GM19372 (cell line): Measurements from ENCODE around the gene NPLOC4.

ENCODE experiments used
- ATAC-seq: cut with Tn5 transposase; IDR thresholded peaks from one replicate; pipeline ENCODE4 v1.9.1; 2021; ENCODE audit warnings: mild to moderate bottlenecking, low read depth, moderate library complexity; ENCODE audit not compliant: unreplicated experiment

NPLOC4 gene

DNA sequence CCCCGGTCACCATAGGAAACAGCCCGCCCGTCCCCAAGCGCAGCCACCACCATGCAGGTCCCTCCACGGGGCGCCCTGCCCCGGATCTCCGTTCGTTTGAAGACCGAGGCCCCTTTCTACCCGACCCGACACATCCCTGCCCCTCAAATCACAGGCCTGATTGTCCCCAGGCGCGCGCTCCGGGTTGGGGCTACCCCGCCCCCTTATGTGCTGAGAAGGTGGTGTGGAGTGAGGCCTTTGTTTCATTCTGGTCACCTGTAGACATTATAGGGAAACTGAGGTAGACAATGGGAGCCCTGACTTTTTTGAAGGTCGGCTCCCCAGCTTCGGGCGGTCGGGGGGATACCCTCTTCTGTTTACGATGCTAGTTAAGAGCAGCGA lies 123.5 kb downstream of the NPLOC4 start:
- ATAC-seq: no peak

DNA sequence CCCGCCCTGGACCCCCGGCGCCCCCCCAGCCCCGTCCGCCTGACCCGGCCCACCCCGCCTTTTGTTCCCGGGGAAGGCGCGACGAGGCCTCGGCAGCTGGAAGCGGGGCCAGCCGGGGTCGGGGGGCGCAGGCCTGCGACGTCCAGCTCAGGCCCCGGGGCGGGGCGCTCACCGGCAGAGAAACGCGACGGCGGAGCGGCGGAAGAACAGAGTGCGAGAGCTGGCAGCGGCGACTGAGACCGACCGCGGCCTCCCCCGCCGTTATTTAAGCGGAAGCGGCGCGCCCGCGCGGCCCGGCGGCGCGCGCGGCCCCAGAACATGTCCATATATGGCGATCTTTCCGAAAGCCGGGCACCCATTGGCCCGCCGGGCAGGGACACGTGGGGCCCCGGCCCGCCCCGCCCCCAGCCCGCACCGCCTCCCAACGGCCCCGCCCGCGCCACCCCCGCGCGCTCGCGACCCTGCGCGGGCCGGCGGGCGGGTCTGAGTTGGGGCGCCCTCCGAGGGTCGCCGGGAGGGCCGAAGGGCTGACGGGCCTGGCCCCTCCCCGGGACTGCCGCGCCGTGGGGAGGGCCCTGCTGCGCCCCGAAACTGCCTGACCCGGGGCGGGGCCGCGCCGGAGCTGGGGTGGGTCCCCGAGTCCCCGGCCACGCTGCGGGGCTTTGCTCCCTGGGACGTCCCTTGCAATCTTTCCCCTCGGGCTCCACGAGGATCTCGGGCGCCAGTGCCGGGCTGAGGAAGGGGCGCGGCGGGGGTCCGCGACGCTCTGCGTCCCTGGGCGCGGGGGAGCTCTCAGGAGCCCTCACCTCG lies 124.1 kb downstream of the NPLOC4 start, which contains the start of gene ACTG1:
TSS of gene ACTG1 (minus strand) at position 238 of the 810 bp plus-strand sequence. CDS start 445 bp downstream, outside the sequence.
- ATAC-seq: peak; percentile 49

GRCh38 chr17:81511804-81512561 lies 124.9 kb downstream of the NPLOC4 start:
- ATAC-seq: no peak

GRCh38 chr17:81511554-81511803 lies 125.4 kb downstream of the NPLOC4 start:
- no peak for ATAC-seq

DNA sequence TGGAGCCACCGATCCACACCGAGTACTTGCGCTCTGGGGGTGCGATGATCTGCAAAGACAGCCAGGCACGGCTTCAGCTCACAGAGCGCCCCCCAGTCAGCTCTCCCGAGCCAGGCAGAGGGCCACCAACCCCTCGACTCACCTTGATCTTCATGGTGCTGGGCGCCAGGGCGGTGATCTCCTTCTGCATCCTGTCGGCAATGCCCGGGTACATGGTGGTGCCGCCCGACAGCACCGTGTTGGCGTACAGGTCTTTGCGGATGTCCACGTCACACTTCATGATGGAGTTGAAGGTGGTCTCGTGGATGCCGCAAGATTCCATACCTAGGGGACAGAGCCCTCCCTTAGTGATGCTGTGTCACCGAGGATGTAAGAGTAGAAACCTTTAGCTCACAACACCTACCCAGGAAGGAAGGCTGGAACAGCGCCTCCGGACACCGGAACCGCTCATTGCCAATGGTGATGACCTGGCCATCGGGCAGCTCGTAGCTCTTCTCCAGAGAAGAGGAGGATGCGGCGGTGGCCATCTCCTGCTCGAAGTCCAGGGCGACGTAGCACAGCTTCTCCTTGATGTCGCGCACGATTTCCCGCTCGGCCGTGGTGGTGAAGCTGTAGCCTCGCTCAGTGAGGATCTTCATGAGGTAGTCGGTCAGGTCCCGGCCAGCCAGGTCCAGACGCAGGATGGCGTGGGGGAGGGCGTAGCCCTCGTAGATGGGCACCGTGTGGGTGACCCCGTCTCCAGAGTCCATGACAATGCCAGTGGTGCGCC lies 125.9 kb downstream of the NPLOC4 start:
- ATAC-seq: no peak

- no peak for ATAC-seq
Observed at GRCh38 chr17:81509972-81510784, 126.7 kb downstream of the NPLOC4 start.

DNA sequence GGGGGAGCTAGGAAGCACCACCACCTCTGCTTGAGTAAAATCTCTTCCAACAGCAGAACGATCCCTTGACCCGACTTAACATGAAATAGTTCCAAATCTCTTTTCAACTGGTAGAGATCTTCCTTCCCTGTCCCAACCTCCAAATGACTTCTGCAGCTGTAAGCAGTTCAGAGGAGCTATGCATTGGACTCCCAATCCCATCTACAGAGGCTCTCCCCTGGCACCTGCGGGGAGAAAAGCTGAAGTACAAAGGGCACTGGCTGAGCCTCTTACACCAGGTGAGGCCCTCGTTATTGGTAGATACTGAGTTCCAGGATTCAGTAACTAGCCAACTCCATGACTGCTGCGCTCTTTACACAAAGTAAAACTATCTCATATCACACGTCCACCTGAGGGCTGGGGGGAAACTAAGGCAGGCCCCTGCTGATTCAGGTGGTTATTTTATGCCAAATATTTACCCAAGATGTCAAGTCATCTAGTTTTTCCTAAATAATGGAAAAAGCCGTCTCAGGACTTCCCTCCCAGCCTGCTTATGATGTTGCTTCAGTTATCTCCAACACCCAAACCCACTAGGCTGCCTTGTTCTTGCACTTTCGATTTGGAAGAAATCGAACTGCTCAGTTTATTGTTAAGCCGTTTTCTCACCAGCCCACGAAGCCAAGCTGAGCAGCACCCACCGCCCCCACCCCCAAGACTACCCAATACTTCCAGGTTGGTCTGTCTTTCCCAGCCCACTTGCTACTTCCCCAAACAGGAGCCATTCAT lies 127.5 kb downstream of the NPLOC4 start:
- no peak for ATAC-seq

GRCh38 chr17:81508639-81509206 lies 128.2 kb downstream of the NPLOC4 start:
- ATAC-seq: no peak
